GM21423 (cell line): ENCODE measurements around the gene GRAP2.
"Not testable (repeated sequence)": the region's sequence is repeated elsewhere in the genome, so short reads cannot be mapped to it uniquely, and the experiment has no call there.

Experiments
- ATAC-seq: cut with Tn5 transposase; IDR thresholded peaks from one replicate; pipeline ENCODE4 v1.9.1; 2021; ENCODE audit warnings: mild to moderate bottlenecking, moderate library complexity; ENCODE audit not compliant: unreplicated experiment

Gene GRAP2

GRCh38 chr22:39942439-39943230 lies 41.8 kb downstream of the GRAP2 start:
- no peak for ATAC-seq

DNA sequence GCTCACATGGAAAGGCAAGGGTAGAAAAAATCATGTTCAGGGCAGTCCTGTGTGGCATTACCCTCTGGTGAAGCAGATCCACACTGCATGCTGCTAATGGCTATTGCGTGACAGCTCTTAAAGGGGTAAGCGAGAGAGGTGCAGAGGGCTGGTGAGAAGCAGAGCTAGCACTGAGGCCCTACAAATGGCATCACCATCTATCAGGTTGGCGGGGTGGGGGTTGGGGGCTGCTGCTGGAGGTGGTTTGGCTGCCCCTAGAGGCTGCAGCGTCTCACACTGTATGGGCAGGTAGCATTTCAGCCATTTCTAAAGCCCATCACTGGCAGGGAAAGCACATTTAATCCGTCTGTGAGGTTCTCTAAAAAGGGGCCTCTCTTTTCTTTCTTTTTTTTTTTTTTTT lies 42.5 kb downstream of the GRAP2 start:
- no peak for ATAC-seq

GRCh38 chr22:39943953-39944872 lies 43.3 kb downstream of the GRAP2 start:
- ATAC-seq: no peak

DNA sequence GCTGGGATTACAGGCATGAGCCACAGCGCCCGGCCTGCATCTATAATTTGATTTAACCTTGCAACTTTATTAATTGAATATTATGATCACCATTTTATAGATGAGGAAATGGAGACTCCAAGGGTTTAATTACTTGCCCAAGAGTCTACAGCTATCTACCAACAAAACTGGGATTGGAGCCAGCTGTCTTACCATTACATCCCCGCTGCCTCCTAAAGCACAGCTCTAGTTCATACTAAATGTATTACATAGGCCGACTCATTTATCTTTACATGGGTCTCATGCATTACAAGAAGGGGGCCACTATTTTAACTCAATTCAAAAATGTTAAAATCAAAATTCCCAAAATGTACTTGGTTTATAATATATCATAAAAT lies 45.2 kb downstream of the GRAP2 start:
- ATAC-seq: no peak

DNA sequence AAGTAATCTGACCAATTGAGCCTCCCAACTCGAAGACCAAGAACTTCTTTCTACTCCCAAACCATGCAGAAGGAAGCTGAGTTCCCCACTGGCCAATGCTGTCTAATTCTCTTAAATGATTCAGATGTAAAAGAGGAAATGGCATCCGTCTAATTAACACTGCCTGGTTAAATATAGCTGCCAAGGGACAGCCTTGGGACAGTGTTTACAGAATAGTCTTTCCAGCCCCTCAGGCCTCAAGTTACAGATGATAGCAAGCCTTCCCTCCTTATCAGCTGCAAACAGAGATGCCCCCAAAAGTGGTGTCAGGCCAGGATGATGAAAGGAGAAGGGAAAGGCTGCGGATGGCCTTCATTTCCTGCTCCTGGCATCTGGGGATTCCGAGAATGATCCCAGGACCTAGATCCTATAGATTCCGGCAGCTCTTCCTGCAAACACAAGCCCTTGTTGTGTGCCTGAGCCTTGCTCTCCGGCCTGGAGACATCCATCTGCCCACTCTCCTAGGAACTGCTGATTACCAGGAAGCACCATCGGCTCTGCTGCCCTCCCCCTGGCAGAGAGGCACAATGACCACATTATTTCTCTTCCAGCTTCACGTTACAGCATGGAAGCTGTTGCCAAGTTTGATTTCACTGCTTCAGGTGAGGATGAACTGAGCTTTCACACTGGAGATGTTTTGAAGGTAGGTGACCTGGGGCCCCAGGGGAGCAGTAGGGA lies 45.8 kb downstream of the GRAP2 start:
- ATAC-seq: no peak

DNA sequence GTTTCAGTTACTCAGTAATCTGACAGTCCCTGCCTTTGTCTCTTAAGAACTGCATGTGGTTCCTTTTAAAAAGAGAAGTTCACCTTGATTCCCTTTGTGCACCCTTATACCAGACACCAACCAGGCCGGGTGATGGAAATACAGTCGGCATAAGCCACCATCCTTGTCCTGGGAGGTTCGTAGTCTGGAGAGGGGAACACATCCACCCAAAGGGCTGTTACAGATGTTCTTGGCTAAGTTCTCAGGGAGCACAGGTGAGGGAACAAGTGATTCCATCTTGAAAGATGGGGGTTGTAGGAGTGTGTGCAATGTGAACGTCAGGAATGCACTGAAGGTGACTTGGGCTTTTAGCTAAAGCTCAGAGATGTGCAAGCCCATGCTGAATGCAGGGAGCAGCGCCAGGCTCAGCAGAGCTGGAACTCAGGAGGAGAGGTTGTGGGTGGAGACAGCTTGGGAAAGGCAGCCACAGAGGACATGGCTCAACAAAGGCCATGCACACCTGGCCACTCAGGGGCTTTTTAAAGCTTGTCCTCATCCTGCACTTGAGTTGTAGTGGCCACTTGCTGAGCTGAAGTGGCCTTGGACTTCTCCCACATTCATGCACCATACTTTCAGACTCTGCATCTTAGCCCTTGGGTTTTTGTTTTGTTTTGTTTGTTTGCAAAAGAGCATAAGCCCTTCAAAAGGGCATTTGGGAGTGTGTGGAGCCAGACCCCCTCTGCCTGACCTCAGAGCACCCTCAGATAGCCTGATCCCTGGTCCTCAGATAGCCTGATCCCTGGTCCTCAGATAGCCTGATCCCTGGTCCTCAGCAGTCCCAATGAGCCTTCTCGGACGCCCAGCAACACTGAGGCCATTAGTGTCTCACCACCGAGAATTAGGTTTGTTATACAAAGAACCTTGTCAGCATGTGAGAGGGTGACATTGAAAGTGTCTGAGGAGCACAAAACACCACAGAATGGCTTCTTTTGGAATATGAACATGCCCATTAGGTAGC lies 46.6 kb downstream of the GRAP2 start:
- ATAC-seq: no peak

DNA sequence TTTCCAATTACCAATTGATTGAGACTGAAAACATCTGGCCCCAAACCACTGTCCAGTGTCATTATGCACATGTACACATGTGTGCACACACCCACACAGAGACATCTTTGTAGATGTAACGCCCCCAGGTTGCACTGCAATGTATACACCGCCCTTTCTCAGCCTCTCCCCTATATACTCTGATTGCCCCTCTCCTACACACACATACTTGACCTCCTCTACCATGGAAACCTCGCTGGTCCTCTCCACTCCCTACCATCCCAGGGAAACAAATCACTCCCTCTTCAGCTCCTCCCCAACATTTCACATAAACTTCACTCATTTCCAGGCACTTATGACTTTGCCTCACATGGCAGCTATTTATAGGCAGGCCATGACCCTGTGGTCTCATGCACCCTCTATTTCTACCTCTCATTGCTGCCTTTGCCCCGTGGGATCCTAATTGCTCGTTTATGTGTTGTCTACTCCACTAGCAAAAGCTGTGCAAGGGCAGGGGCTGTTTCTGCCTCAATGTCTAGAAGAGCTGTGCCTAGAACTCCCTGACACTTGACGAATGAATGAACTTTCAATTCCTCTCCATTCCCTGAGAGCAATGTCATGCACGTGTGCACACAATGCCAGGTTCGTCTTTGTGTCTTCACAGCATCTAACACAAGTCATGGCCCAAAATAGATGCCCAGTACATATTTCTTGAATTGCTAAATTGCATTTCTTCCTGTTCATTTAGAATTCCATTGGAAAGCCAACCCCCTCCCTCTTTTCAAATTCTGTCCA lies 49.3 kb downstream of the GRAP2 start:
- ATAC-seq: no peak

GRCh38 chr22:39951603-39952293 lies 50.9 kb downstream of the GRAP2 start:
- not testable (repeated sequence) for ATAC-seq

DNA sequence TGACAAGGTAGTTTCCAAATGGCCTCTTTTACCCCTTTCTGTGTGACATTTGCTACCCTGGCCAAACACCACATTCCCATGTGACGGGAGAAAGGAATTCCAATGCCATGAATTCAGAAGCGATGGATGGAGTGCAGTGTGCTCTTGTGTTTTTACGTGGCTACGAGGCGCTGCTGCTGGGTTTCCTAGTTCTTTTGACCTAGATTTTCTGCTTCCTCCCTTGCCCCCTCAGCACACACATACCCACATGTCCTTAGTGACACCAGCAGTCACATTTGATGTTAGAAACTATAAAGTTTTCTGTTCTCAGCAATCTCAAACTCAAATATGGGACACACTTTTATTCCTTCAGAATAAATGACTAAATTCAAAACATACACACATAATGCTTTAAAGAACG lies 51.5 kb downstream of the GRAP2 start:
- ATAC-seq: no peak

DNA sequence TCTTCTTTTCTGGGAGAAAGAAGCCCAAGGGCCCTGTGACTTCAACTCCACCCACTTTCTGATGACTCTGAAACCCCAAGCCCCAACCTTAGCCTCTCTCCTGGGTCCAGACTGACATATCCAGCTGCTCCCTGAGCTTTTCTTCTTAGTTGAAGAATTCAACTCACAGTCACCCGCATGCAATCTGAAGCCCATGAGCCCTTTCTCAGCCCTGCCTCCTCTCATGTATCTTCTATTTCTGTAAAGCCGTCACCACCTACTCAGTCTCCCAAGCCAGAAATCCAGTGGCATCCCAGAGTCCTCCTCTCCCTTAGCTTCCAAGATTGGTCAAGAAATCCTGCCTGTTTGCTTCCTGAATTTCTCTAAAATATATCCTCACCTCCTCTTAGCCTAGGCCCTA lies 52.2 kb downstream of the GRAP2 start:
- ATAC-seq: no peak

DNA sequence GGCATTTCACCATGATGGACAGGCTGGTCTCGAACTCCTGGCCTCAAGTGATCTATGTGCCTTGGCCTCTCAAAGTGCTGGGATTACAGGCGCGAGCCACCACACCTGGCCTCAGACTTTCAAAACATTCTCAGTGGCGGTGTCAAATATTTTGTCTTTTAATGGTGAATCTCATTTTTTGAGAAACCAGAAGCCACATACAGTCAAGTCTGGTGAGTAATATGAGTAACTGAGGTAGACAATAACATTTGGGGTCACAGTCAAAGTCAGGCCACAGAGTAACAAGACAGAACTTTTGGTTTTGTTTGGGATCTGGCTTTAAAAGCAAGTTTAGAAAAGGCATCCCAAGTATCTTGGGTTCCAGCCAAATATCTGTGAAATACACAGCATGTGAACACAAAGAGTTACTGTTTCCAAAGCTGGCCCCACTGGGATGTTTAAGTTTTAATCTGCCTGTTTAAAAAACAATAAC lies 53.7 kb downstream of the GRAP2 start:
- ATAC-seq: no peak

DNA sequence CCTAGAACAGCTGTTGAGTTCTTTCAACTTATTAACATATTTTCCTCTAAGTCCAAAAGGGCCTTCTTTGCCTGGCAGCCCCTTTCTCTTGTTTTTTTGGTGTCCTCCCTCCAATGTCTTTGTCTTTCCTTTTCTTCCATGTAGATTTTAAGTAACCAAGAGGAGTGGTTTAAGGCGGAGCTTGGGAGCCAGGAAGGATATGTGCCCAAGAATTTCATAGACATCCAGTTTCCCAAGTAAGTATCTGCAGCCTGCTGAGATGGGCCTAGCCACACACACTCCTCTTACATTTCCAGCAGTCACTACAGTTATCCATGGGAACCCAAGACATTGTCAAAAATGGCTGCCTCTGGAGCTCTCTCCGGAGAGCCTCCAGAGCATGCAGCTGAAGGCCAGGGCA lies 54.8 kb downstream of the GRAP2 start:
- ATAC-seq: no peak

GRCh38 chr22:39956932-39957664 lies 56.2 kb downstream of the GRAP2 start:
- ATAC-seq: peak; percentile 46

- no peak for ATAC-seq
These were observed 57.3 kb downstream of the GRAP2 start for GRCh38 chr22:39958009-39958711.

GRCh38 chr22:39958949-39959639 lies 58.2 kb downstream of the GRAP2 start:
- ATAC-seq: no peak

DNA sequence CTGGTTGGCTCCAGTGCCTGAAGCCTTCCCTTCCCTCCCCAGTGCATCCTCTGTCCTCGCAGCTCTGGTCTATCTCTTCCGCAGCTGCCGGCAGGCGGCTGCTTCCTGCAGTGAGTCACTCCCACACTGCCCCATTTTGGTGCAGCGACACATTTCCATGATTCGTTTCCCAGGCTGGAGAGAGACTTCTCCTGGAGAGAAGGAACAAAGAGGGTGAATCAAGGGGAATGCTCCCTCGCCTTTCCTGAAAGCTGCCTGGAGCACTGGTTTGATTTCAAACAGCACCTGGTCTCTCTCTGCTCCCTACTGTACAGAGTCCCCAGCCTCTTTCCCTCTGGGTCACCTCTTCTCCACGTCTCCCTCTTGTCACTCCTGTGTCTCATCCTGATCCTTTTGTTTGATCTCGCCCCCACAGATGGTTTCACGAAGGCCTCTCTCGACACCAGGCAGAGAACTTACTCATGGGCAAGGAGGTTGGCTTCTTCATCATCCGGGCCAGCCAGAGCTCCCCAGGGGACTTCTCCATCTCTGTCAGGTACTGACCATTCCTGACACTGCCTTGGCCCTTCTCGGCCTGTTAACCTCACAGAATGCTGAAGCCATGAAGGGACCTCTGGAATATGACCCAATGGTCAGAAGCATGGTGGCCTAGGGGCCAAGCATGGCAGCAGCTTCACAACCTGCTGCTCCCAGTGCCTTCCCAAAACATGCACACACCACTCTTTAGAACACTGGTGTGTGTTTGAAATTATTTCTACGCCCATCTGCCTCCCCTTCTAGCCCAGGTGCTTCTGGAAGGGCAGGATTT lies 59.0 kb downstream of the GRAP2 start, which contains the start of gene TMA7B:
Gene TMA7B, plus strand, starts transcription at position 758 of the 808 bp plus-strand sequence. CDS start 3,978 bp downstream, outside the sequence.
- no peak for ATAC-seq
